B cell (primary cell): ENCODE measurements around the gene CYTH4. TPM values are rescaled to one million over a fixed set of nuclear protein-coding genes. Genes with fewer than 3 reads are reported as not detected.
"Not testable (repeated sequence)": the region's sequence is repeated elsewhere in the genome, so short reads cannot be mapped to it uniquely, and the experiment has no call there.

Source experiments
- ATAC-seq: fragments of 200-7000 bp; cut with Tn5 transposase; one replicate; pipeline ENCODE4 v1.10.0; 2021; ENCODE audit warnings: low read depth, mild to moderate bottlenecking, moderate number of reproducible peaks, moderate library complexity
- CTCF ChIA-PET: fragments of 350-600 bp; sonication (Branson Sonifier 250); formaldehyde crosslinking; loops from one replicate; lab custom pipeline; 2021; ENCODE audit warnings: antibody characterized with exemption, inconsistent platforms; lab: Charles Lee
- POLR2A ChIA-PET: fragments of 350-600 bp; sonication (Branson Sonifier 250); formaldehyde crosslinking; loops from one replicate; lab custom pipeline; 2021; ENCODE audit warnings: antibody characterized with exemption; lab: Charles Lee
- DNase-seq: peaks from one replicate; pipeline ENCODE4 v3.0.0; 2013
- H2AFZ ChIP-seq: 2 replicates; pipeline ENCODE4 v1.6.1; 2012; ENCODE audit warnings: mild to moderate bottlenecking, low read depth, low read length; ENCODE audit not compliant: insufficient read depth, poor library complexity, severe bottlenecking
- H3K27ac ChIP-seq, 2 donors: 1 replicate in 1 of 2; 2 replicates in 1 of 2; pipeline ENCODE4 v1.5.1; 2012 to 2013; ENCODE audit warnings: low read length in 2 of 2, mild to moderate bottlenecking in 2 of 2, moderate library complexity in 1 of 2
- H3K27me3 ChIP-seq, 4 experiments: fragments of 200-600 bp in 1 of 4; sonication (generic) in 1 of 4; replicated peaks in 1 of 4; 1 replicate in 2 of 4; 2 replicates in 2 of 4; pipeline versions ENCODE4 v1.6.1 to v1.7.0; 2013 to 2016; ENCODE audit warnings: low read length in 3 of 4, mild to moderate bottlenecking in 2 of 4, mixed read lengths in 1 of 4, moderate library complexity in 1 of 4; ENCODE audit not compliant: insufficient read depth in 4 of 4, control insufficient read depth in 3 of 4; ENCODE audit errors: control extremely low read depth in 1 of 4
- H3K36me3 ChIP-seq, 2 experiments: replicated peaks in 1 of 2; 1 replicate in 1 of 2; 2 replicates in 1 of 2; pipeline versions ENCODE4 v1.6.1 to v1.7.1; 2013; ENCODE audit warnings: low read length in 1 of 2; ENCODE audit not compliant: insufficient read depth in 2 of 2, control insufficient read depth in 1 of 2; ENCODE audit errors: control extremely low read depth in 1 of 2, extremely low read depth in 1 of 2
- H3K4me1 ChIP-seq, 2 donors: fragments of 200-600 bp in 1 of 2; sonication (generic) in 1 of 2; 1 replicate in 1 of 2; 2 replicates in 1 of 2; pipeline versions ENCODE4 v1.5.1 to v1.6.1; 2013 to 2017; ENCODE audit warnings: low read length in 2 of 2; ENCODE audit not compliant: control insufficient read depth in 2 of 2, insufficient read depth in 2 of 2
- H3K4me2 ChIP-seq: replicated peaks from 2 replicates; pipeline ENCODE3; 2012; ENCODE audit warnings: mild to moderate bottlenecking, low read depth, low read length; ENCODE audit not compliant: poor library complexity, severe bottlenecking
- H3K4me3 ChIP-seq, 5 experiments: fragments of 200-600 bp in 1 of 5; sonication (generic) in 1 of 5; 1 replicate in 3 of 5; 2 replicates in 2 of 5; pipeline versions ENCODE4 v1.5.1 to v1.7.0; 2011 to 2016; ENCODE audit warnings: low read length in 4 of 5, mild to moderate bottlenecking in 4 of 5, low read depth in 2 of 5, control low read depth in 1 of 5, moderate library complexity in 1 of 5; ENCODE audit not compliant: insufficient read depth in 1 of 5; ENCODE audit errors: control extremely low read depth in 1 of 5, extremely low read depth in 1 of 5
- H3K79me2 ChIP-seq: fragments of 200-600 bp; sonication (generic); one replicate; pipeline ENCODE4 v1.6.0; 2016; ENCODE audit warnings: low read length; ENCODE audit not compliant: control insufficient read depth, insufficient read depth
- H3K9ac ChIP-seq: fragments of 200-600 bp; sonication (generic); 2 replicates; pipeline ENCODE4 v1.6.1; 2017; ENCODE audit warnings: mild to moderate bottlenecking, low read length, moderate library complexity
- H3K9me3 ChIP-seq, 3 donors: one replicate each; pipeline versions ENCODE4 v1.6.1 to v1.7.1; 2013; ENCODE audit warnings: low read length in 2 of 3; ENCODE audit not compliant: control insufficient read depth in 2 of 3, insufficient read depth in 1 of 3; ENCODE audit errors: control extremely low read depth in 1 of 3
- H4K20me1 ChIP-seq: 2 replicates; pipeline ENCODE4 v1.6.0; 2012; ENCODE audit warnings: mild to moderate bottlenecking, low read length; ENCODE audit not compliant: insufficient read depth, control insufficient read depth, poor library complexity, severe bottlenecking
- H3K27ac Mint-ChIP-seq: one replicate; pipeline ENCODE4 v1.8.0; 2021; ENCODE audit warnings: mixed read lengths
- H3K27me3 Mint-ChIP-seq: one replicate; pipeline ENCODE4 v1.8.0; 2021; ENCODE audit warnings: mixed read lengths
- H3K4me1 Mint-ChIP-seq: one replicate; pipeline ENCODE4 v1.8.0; 2021; ENCODE audit warnings: mixed read lengths
- H3K4me3 Mint-ChIP-seq: one replicate; pipeline ENCODE4 v1.8.0; 2021; ENCODE audit warnings: mixed read lengths
- H3K9me3 Mint-ChIP-seq: one replicate; pipeline ENCODE4 v1.8.0; 2022; ENCODE audit warnings: mixed read lengths; ENCODE audit not compliant: insufficient read depth
- EZH2 ChIP-seq: IDR thresholded peaks from 2 replicates; pipeline ENCODE4 v1.6.1; 2012; ENCODE audit warnings: borderline replicate concordance, low read depth, mild to moderate bottlenecking, moderate library complexity, low read length; ENCODE audit not compliant: insufficient read depth, poor library complexity, severe bottlenecking
- WGBS: methylation state at CpG from one replicate; pipeline ENCODE4 v1.1.5; 2013; ENCODE audit warnings: missing lambda C conversion rate; ENCODE audit not compliant: insufficient coverage; 5-methylcytosine and 5-hydroxymethylcytosine counted together
- intact Hi-C: fragments of 100-400 bp; cut with micrococcal nuclease; formaldehyde crosslinking; loops from one replicate; pipeline ENCODE4 v1.10.0; 2022
- polyA plus RNA-seq: library from polyadenylated mRNA; depleted of rRNA; stranded (reverse); fragments of >200 nt; gene quantifications from 2 replicates; pipeline ENCODE4 v1.2.3, GENCODE V29; 2012
- total RNA-seq, 2 donors: library from RNA; stranded (reverse); fragments of 120-200 nt in 1 of 2; gene quantifications; 1 replicate in 1 of 2; 2 replicates in 1 of 2; pipeline versions ENCODE4 v1.2.3 to v1.2.4, GENCODE V29; 2013 to 2022
- TF ChIP-seq, protein P1 (sequence below): fragments of 200-600 bp; IDR thresholded peaks from one replicate; pipeline ENCODE4 v1.8.0; 2022; ENCODE audit warnings: antibody characterized with exemption, mild to moderate bottlenecking

Gene CYTH4
- total and polyA plus RNA-seq, 2 donors (not counting 1 experiment from before 2014, with no cell fraction given): 98.0 to 154 TPM

DNA sequence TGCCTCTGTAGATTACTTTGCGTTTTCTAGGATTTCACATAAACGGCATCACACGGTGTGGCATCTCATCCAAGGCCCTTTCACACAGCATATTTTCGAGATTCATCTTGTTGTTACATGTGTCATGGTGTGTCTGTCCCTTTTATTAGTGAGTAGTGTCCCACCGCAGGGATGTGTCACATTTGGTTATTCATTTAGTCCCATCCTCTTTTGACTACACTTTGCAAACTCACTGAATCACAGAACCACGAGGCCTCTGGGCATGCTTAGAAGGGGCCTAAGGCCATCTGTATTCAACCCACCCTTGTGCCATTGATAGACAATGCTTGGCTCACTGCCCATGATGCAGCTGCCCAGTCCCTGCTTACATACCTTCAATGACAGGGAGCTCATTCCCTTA, 34.1 kb upstream of the CYTH4 start:
- peaks cover 50% of the 10 kb centered on the region for H3K4me1 Mint-ChIP-seq
- peak overlapping the region; percentile 32 for H2AFZ ChIP-seq
- H3K9me3 ChIP-seq: no peaks in the 10 kb centered on the region
- H3K4me3 ChIP-seq: no peak overlapping the region
- peak overlapping the region; percentile 36 for H3K4me3 Mint-ChIP-seq
- no peak overlapping the region for H3K4me2 ChIP-seq
- H4K20me1 ChIP-seq: peaks cover 7% of the 10 kb centered on the region
- ATAC-seq: no peak
- H3K27me3 Mint-ChIP-seq: no peaks in the 10 kb centered on the region
- TF ChIP-seq, protein P1, sequence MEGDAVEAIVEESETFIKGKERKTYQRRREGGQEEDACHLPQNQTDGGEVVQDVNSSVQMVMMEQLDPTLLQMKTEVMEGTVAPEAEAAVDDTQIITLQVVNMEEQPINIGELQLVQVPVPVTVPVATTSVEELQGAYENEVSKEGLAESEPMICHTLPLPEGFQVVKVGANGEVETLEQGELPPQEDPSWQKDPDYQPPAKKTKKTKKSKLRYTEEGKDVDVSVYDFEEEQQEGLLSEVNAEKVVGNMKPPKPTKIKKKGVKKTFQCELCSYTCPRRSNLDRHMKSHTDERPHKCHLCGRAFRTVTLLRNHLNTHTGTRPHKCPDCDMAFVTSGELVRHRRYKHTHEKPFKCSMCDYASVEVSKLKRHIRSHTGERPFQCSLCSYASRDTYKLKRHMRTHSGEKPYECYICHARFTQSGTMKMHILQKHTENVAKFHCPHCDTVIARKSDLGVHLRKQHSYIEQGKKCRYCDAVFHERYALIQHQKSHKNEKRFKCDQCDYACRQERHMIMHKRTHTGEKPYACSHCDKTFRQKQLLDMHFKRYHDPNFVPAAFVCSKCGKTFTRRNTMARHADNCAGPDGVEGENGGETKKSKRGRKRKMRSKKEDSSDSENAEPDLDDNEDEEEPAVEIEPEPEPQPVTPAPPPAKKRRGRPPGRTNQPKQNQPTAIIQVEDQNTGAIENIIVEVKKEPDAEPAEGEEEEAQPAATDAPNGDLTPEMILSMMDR: no peak
- TF ChIP-seq EZH2: no peak
- peak overlapping the region; percentile 76 for H3K27ac Mint-ChIP-seq
- no peaks in the 10 kb centered on the region for H3K36me3 ChIP-seq
- H3K79me2 ChIP-seq: peaks cover 16% of the 10 kb centered on the region
- no peak for DNase-seq
- ChIA-PET POLR2A (no interaction called here), CTCF (interaction anchor here (0.8 to 17.0 kb wide), 6 partner anchors 10 to 319 kb away, joined by 4 to 377 read pairs (median 5); no protein-coding TSS in a partner anchor)
- intact Hi-C loops: loop anchor here (10.0 kb wide), 1 partner anchor 597 kb away; the partner anchor contains the start of genes ANKRD54 and EIF3L
- 42% methylated on average over 2 of the region's 6 CpGs for WGBS
- H3K4me1 ChIP-seq: peaks cover 21 to 31% of the 10 kb centered on the region in 2 donors
- H3K27me3 ChIP-seq: no peaks in the 10 kb centered on the region
- H3K9me3 Mint-ChIP-seq: no peaks in the 10 kb centered on the region
- no peak overlapping the region for H3K27ac ChIP-seq
- no peak overlapping the region for H3K9ac ChIP-seq

DNA sequence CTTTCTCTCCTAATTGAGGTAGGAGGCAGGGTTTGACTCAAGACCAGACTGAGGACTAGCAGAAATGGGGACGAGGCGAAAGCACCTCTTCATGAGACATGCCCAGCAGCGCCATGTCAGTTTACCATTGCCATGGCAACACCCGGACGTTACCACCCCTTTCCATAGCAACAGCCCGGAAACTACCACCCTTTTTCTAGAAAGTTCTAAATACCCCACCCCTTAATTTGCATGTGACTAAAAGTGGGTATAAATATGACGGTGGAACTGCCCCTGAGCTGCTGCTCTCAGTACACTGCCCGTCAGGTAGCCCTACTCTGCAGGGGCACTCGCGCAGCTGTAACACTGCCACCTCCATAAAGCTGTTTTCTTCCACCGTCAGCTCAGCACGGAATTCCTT, 32.3 kb upstream of the CYTH4 start:
- ChIA-PET POLR2A (no interaction called here), CTCF (interaction anchor here (1.1 to 17.0 kb wide), 3 partner anchors 14 to 66 kb away, joined by 3 to 377 read pairs (median 4); no protein-coding TSS in a partner anchor)
- TF ChIP-seq, protein P1: no peak
- TF ChIP-seq EZH2: no peak
- H3K4me2 ChIP-seq: no peak overlapping the region
- H3K4me1 Mint-ChIP-seq: peaks cover 34% of the 10 kb centered on the region
- no peaks in the 10 kb centered on the region for H3K9me3 ChIP-seq
- DNase-seq: no peak
- H3K4me3 ChIP-seq: no peak overlapping the region
- peak overlapping the region; percentile 23 for H3K27ac Mint-ChIP-seq
- 86% methylated on average over 6 of the region's 12 CpGs for WGBS
- no peaks in the 10 kb centered on the region for H3K9me3 Mint-ChIP-seq
- no peak overlapping the region for H3K27ac ChIP-seq
- no peaks in the 10 kb centered on the region for H3K27me3 Mint-ChIP-seq
- H2AFZ ChIP-seq: no peak overlapping the region
- H3K9ac ChIP-seq: no peak overlapping the region
- H3K27me3 ChIP-seq: no peaks in the 10 kb centered on the region
- intact Hi-C loops: loop anchor here (10.0 kb wide), 1 partner anchor 595 kb away; the partner anchor contains the start of genes ANKRD54 and EIF3L
- H3K36me3 ChIP-seq: no peaks in the 10 kb centered on the region
- H4K20me1 ChIP-seq: no peaks in the 10 kb centered on the region
- no peak overlapping the region for H3K4me3 Mint-ChIP-seq
- no peak for ATAC-seq
- peaks cover 6% of the 10 kb centered on the region for H3K79me2 ChIP-seq
- peaks cover 13 to 20% of the 10 kb centered on the region in 2 donors for H3K4me1 ChIP-seq

DNA sequence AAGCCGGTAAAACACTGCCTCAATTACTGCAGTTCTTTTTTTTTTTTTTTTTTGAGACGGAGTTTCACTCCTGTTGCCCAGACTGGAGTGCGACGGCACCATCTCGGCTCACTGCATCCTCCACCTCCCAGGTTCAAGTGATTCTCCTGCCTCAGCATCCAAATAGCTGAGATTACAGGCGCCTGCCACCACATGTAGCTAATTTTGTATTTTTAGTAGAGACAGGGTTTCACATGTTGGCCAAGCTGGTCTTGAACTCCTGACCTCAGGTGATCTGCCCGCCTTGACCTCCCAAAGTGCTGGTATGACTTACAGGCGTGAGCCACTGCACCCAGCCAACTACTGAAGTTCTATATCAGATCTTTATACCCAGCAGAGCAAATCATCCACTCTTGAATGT, 30.5 kb upstream of the CYTH4 start:
- H3K27me3 Mint-ChIP-seq, POLR2A ChIA-PET, H3K4me3 Mint-ChIP-seq, H2AFZ ChIP-seq, H3K9me3 ChIP-seq, H3K4me3 ChIP-seq, H3K27me3 ChIP-seq, H4K20me1 ChIP-seq, H3K9me3 Mint-ChIP-seq, H3K79me2 ChIP-seq, ATAC-seq, DNase-seq, H3K36me3 ChIP-seq, H3K9ac ChIP-seq, intact Hi-C loops, H3K4me2 ChIP-seq, H3K27ac ChIP-seq, H3K27ac Mint-ChIP-seq: not testable (repeated sequence)
- peaks cover 13 to 19% of the 10 kb centered on the region in 2 donors for H3K4me1 ChIP-seq
- CTCF ChIA-PET: interaction anchor here (1.2 to 17.0 kb wide), 5 partner anchors 8 to 54 kb away, joined by 3 to 377 read pairs (median 7); partner anchors contain the start of gene RAC2
- peaks cover 34% of the 10 kb centered on the region for H3K4me1 Mint-ChIP-seq
- WGBS: 83% methylated on average over 1 of the region's 8 CpGs
